ENCODE measurements around the gene BICRAL.

BICRAL gene

DNA sequence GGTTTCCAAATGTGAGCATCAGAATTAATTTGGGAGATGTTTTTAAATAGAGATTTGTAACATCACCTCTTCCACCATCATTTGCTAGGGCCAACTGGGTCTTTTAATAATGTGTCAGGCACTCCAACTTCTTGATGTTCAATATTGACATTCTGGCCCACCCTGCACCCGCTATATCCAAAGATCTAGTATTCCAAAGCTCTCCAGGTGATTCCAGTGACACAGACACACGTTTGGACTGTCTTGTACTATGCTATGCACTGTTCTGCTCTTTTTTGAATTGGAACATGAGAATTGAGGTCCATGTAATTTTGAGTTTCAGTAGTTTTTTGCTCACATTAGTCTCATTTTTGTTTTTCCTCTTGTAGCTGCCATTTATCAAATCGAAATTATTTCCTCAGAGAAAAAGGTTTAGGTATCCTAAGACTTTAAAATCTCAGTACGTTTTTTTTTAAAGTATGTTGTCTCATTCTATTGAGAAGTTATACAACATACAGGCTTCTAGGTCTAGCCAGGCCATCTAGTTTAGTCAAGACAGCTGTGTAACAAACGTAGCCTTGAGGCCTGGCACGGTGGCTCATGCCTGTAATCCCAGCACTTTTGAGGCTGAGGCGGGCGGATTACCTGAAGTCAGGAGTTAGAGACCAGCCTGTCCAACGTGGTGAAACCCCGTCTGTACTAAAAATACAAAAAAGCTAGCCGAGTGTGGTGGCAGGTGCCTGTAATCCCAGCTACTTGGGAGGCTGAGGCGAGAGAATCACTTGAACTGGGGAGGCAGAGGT, 3.1 kb downstream of the BICRAL start:
- Histone ChIP-seq H3K4me3 (ENCODE audit: insufficient read depth, low read length, poor library complexity, severe bottlenecking) (peak overlapping the region; percentile 72), H3K4me2 (ENCODE audit: low read depth, low read length, poor library complexity, severe bottlenecking) (peak overlapping the region; percentile 99), H3K79me2 (ENCODE audit: insufficient read depth, low read length) (peaks cover 80% of the 10 kb centered on the region), H3K27ac (ENCODE audit: low read depth, low read length) (peak overlapping the region; percentile 92), H4K20me1 (ENCODE audit: low read depth, low read length) (no peaks in the 10 kb centered on the region), H3K9me2 (replicated peaks; ENCODE audit: insufficient read depth, low read length) (no peaks in the 10 kb centered on the region), H3K36me3 (ENCODE audit: low read length) (peaks cover 4% of the 10 kb centered on the region; the same call in 1 of the 2 replicates), H3K9me3 (ENCODE audit: insufficient read depth, low read length) (no peaks in the 10 kb centered on the region), H3F3A (ENCODE audit: insufficient read depth) (peaks cover 73% of the 10 kb centered on the region), H2AFZ (ENCODE audit: low read depth, low read length, severe bottlenecking) (no peak overlapping the region), H3K27me3 (ENCODE audit: low read length) (no peaks in the 10 kb centered on the region), H3K9ac (ENCODE audit: low read length) (peak overlapping the region; percentile 95)
- no peak for TF ChIP-seq EZH2phosphoT487 (conservative IDR thresholded peaks at IDR 0.05; ENCODE audit: low read length)

DNA sequence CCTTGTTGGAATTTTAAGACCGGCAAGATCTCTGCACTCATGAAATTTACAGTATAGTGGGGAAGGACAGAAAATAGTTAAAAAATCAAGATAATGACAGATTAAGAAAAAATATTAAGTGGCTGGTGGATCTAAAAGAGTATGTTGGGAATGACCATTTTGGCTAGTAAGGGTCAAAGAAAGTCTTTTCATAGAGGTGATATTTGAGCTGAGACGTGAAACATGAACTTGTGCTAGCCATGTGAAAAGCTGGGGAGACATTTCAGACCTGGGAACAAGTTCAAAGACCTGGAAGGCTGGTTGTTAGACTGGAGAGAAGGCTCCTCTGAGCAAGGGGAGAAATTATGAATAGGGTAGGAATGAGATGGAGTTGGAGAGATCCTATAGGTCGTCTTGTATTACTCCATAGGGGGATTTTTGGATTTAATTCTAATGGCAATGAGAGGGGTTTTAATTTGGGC, 4.7 kb downstream of the BICRAL start:
- Histone ChIP-seq H3K9me2 (replicated peaks; ENCODE audit: insufficient read depth, low read length) (no peaks in the 10 kb centered on the region), H3K79me2 (ENCODE audit: insufficient read depth, low read length) (peaks cover 94% of the 10 kb centered on the region), H2AFZ (ENCODE audit: low read depth, low read length, severe bottlenecking) (no peak overlapping the region), H4K20me1 (ENCODE audit: low read depth, low read length) (no peaks in the 10 kb centered on the region), H3K27ac (ENCODE audit: low read depth, low read length) (peak overlapping the region; percentile 11; the same call in 1 of the 2 replicates), H3K4me3 (ENCODE audit: insufficient read depth, low read length, poor library complexity, severe bottlenecking) (no peak overlapping the region), H3K27me3 (ENCODE audit: low read length) (no peaks in the 10 kb centered on the region), H3K9me3 (ENCODE audit: insufficient read depth, low read length) (no peaks in the 10 kb centered on the region), H3F3A (ENCODE audit: insufficient read depth) (peaks cover 74% of the 10 kb centered on the region), H3K4me2 (ENCODE audit: low read depth, low read length, poor library complexity, severe bottlenecking) (peak overlapping the region; percentile 99), H3K36me3 (ENCODE audit: low read length) (peaks cover 4% of the 10 kb centered on the region; the same call in 1 of the 2 replicates), H3K9ac (ENCODE audit: low read length) (no peak overlapping the region)
- TF ChIP-seq EZH2phosphoT487 (conservative IDR thresholded peaks at IDR 0.05; ENCODE audit: low read length) = no peak
- TF ChIP-seq, protein P1, sequence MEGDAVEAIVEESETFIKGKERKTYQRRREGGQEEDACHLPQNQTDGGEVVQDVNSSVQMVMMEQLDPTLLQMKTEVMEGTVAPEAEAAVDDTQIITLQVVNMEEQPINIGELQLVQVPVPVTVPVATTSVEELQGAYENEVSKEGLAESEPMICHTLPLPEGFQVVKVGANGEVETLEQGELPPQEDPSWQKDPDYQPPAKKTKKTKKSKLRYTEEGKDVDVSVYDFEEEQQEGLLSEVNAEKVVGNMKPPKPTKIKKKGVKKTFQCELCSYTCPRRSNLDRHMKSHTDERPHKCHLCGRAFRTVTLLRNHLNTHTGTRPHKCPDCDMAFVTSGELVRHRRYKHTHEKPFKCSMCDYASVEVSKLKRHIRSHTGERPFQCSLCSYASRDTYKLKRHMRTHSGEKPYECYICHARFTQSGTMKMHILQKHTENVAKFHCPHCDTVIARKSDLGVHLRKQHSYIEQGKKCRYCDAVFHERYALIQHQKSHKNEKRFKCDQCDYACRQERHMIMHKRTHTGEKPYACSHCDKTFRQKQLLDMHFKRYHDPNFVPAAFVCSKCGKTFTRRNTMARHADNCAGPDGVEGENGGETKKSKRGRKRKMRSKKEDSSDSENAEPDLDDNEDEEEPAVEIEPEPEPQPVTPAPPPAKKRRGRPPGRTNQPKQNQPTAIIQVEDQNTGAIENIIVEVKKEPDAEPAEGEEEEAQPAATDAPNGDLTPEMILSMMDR (IDR thresholded peaks at IDR 0.05; ENCODE audit: insufficient read depth, low read length, poor library complexity, severe bottlenecking) = no peak

DNA sequence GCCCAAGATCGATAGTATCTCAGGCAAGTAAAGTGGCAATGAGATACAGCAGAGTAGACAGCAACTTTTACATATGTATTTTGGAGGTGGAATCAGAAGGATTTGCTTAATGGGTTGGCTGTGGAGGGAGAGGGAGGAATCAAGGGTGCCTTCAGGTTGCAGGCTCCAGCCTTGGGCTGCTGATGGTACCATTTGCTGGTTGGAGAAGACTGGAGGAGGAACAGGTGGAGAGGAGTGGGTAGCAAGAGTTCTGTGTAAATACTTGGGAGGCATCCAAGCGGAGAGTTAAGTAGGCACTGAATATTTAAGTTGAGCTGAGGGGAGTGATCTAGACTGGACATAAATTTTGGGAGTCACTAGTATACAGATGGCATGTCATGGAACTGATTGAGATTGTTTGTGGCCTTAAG, 5.2 kb downstream of the BICRAL start:
- peak overlapping the region; percentile 11 for H3K27ac ChIP-seq (ENCODE audit: low read depth, low read length)

More for the DNA sequence above, 5.2 kb downstream of the BICRAL start:
- Histone ChIP-seq H2AFZ (ENCODE audit: low read depth, low read length, severe bottlenecking) (no peak overlapping the region), H3F3A (ENCODE audit: insufficient read depth) (peaks cover 78% of the 10 kb centered on the region), H3K4me3 (ENCODE audit: insufficient read depth, low read length, poor library complexity, severe bottlenecking) (no peak overlapping the region), H4K20me1 (ENCODE audit: low read depth, low read length) (no peaks in the 10 kb centered on the region), H3K4me2 (ENCODE audit: low read depth, low read length, poor library complexity, severe bottlenecking) (peak overlapping the region; percentile 99), H3K9me3 (ENCODE audit: insufficient read depth, low read length) (no peaks in the 10 kb centered on the region), H3K9me2 (replicated peaks; ENCODE audit: insufficient read depth, low read length) (no peaks in the 10 kb centered on the region), H3K27me3 (ENCODE audit: low read length) (no peaks in the 10 kb centered on the region), H3K79me2 (ENCODE audit: insufficient read depth, low read length) (peaks cover 99% of the 10 kb centered on the region), H3K36me3 (ENCODE audit: low read length) (peaks cover 4% of the 10 kb centered on the region; the same call in 1 of the 2 replicates), H3K9ac (ENCODE audit: low read length) (no peak overlapping the region)
- TF ChIP-seq, protein P1 (IDR thresholded peaks at IDR 0.05; ENCODE audit: insufficient read depth, low read length, poor library complexity, severe bottlenecking) = no peak
- no peak for TF ChIP-seq EZH2phosphoT487 (conservative IDR thresholded peaks at IDR 0.05; ENCODE audit: low read length)
